NOMO-1 treated with DMSO at 0.1 percent for 48 hours (cell line): Measurements from ENCODE around the gene OSBPL2.

Source experiments
- DNase-seq: peaks from one replicate; lab custom pipeline; 2025; ENCODE audit not compliant: unreplicated experiment; lab: John Stamatoyannopoulos, UW

The OSBPL2 gene

GRCh38 chr20:62336775-62337557 lies 98.6 kb downstream of the OSBPL2 start:
- no peak for DNase-seq

- DNase-seq: no peak
These were observed 99.4 kb downstream of the OSBPL2 start for GRCh38 chr20:62337558-62338293.

- DNase-seq: no peak
These were observed 99.9 kb downstream of the OSBPL2 start for GRCh38 chr20:62338294-62338620.

- peak; percentile 86 for DNase-seq
These were observed 101.3 kb downstream of the OSBPL2 start for GRCh38 chr20:62339647-62340062.

- DNase-seq: no peak
These were observed 104.6 kb downstream of the OSBPL2 start for GRCh38 chr20:62342910-62343309.

GRCh38 chr20:62344092-62344491 lies 105.8 kb downstream of the OSBPL2 start:
- no peak for DNase-seq

GRCh38 chr20:62344782-62345181 lies 106.5 kb downstream of the OSBPL2 start:
- DNase-seq: no peak
